GM23248 (cell line): ENCODE measurements around the gene PHF8. TPM values are rescaled to one million over a fixed set of nuclear protein-coding genes. Genes with fewer than 3 reads are reported as not detected.

Experiments
- DNase-seq: peaks from one replicate; pipeline ENCODE4 v3.0.0-alpha.2; 2015
- H2AFZ ChIP-seq: fragments of 200-600 bp; sonication (generic); 2 replicates; pipeline ENCODE4 v1.6.1; 2016; ENCODE audit warnings: antibody characterized with exemption
- H3F3A ChIP-seq: fragments of 200-600 bp; sonication (generic); 2 replicates; pipeline ENCODE4 v1.6.1; 2016; ENCODE audit warnings: mild to moderate bottlenecking, antibody characterized with exemption, mixed run types; ENCODE audit not compliant: insufficient read depth
- H3K27ac ChIP-seq: fragments of 200-600 bp; sonication (generic); 2 replicates; pipeline ENCODE4 v1.5.1; 2016; ENCODE audit warnings: mild to moderate bottlenecking
- H3K27me3 ChIP-seq: fragments of 200-600 bp; sonication (generic); replicated peaks from 2 replicates; pipeline ENCODE4 v1.6.1; 2016; ENCODE audit warnings: mild to moderate bottlenecking; ENCODE audit not compliant: insufficient read depth
- H3K36me3 ChIP-seq: fragments of 200-600 bp; sonication (generic); 2 replicates; pipeline ENCODE4 v1.6.1; 2016; ENCODE audit warnings: low read depth, mild to moderate bottlenecking
- H3K4me1 ChIP-seq: fragments of 200-600 bp; sonication (generic); 2 replicates; pipeline ENCODE4 v1.6.1; 2016; ENCODE audit warnings: mild to moderate bottlenecking; ENCODE audit not compliant: insufficient read depth
- H3K4me2 ChIP-seq: fragments of 200-600 bp; sonication (generic); one replicate; pipeline ENCODE4 v1.6.1; 2016; ENCODE audit warnings: mild to moderate bottlenecking; ENCODE audit not compliant: unreplicated experiment
- H3K4me3 ChIP-seq: fragments of 200-600 bp; sonication (generic); 2 replicates; pipeline ENCODE4 v1.5.1; 2016; ENCODE audit warnings: mild to moderate bottlenecking
- H3K79me2 ChIP-seq: fragments of 200-600 bp; sonication (generic); 2 replicates; pipeline ENCODE4 v1.6.1; 2016; ENCODE audit warnings: mild to moderate bottlenecking; ENCODE audit not compliant: insufficient read depth
- H3K9ac ChIP-seq: fragments of 200-600 bp; sonication (generic); 2 replicates; pipeline ENCODE4 v1.6.1; 2016; ENCODE audit warnings: mild to moderate bottlenecking
- H3K9me2 ChIP-seq: fragments of 200-600 bp; sonication (generic); 2 replicates; pipeline ENCODE4 v1.6.1; 2016; ENCODE audit warnings: mixed run types, mild to moderate bottlenecking, moderate library complexity; ENCODE audit not compliant: insufficient read depth
- H3K9me3 ChIP-seq: fragments of 200-600 bp; sonication (generic); one replicate; pipeline ENCODE4 v1.6.1; 2017; ENCODE audit warnings: low read depth
- H4K20me1 ChIP-seq: fragments of 200-600 bp; sonication (generic); 2 replicates; pipeline ENCODE4 v1.6.0; 2016; ENCODE audit not compliant: insufficient read depth
- EZH2 ChIP-seq: fragments of 200-600 bp; sonication (generic); IDR thresholded peaks from 2 replicates; pipeline ENCODE4 v1.6.1; 2018; ENCODE audit warnings: antibody characterized with exemption, mild to moderate bottlenecking; ENCODE audit not compliant: insufficient read depth, poor library complexity, severe bottlenecking
- EZH2phosphoT487 ChIP-seq: fragments of 200-600 bp; sonication (generic); IDR thresholded peaks from 2 replicates; pipeline ENCODE4 v1.6.1; 2018; ENCODE audit warnings: antibody characterized with exemption, moderate library complexity, mild to moderate bottlenecking, low read depth; ENCODE audit not compliant: insufficient read depth
- WGBS, 2 experiments: methylation state at CpG; one replicate each; pipeline ENCODE4 v1.1.6; 2015 to 2017; ENCODE audit warnings: low lambda C conversion rate in 2 of 2, low coverage in 1 of 2; ENCODE audit errors: missing lambda C conversion rate in 2 of 2; 5-methylcytosine and 5-hydroxymethylcytosine counted together
- in situ Hi-C: fragments of 300-500 bp; cut with MboI; formaldehyde crosslinking; loops from 2 replicates; pipeline ENCODE4 v1.15.0; 2020
- polyA plus RNA-seq: library from polyadenylated mRNA; unstranded; fragments of >200 nt; fragmentation: Nextera tagmentation; extraction: Ambion mirVana; gene quantifications from 2 replicates; pipeline ENCODE4 v1.2.1, GENCODE V29; 2016
- total RNA-seq: library from RNA; depleted of rRNA; stranded (reverse); fragments of >200 nt; shearing (Covaris generic); gene quantifications from 2 replicates; pipeline ENCODE4 v1.2.3, GENCODE V29; 2014

PHF8 gene
- total and polyA plus RNA-seq, 2 experiments from 2014 or later, result 6.1 to 7.9 TPM

- peaks cover 7% of the 10 kb centered on the region for H3K4me1 ChIP-seq
- H3K9me3 ChIP-seq, result no peaks in the 10 kb centered on the region
- 100% methylated on average over 2 of the region's 2 CpGs for WGBS, 2 experiments
- no peaks in the 10 kb centered on the region for H3K79me2 ChIP-seq
- no peaks in the 10 kb centered on the region for H3K27me3 ChIP-seq
- in situ Hi-C loops, result no loop called here
- no peaks in the 10 kb centered on the region for H4K20me1 ChIP-seq
- no peak overlapping the region for H3K27ac ChIP-seq
- no peak overlapping the region for H3K9ac ChIP-seq
- H3K9me2 ChIP-seq, result no peaks in the 10 kb centered on the region
- no peak overlapping the region for H3K4me2 ChIP-seq
- no peak overlapping the region for H3K4me3 ChIP-seq
- no peak overlapping the region for H2AFZ ChIP-seq
- H3K36me3 ChIP-seq, result no peaks in the 10 kb centered on the region
- TF ChIP-seq EZH2phosphoT487 (no peak), EZH2 (no peak)
- no peak for DNase-seq
- no peaks in the 10 kb centered on the region; the same call in 1 of the 2 replicates for H3F3A ChIP-seq
Observed at GRCh38 chrX:54089191-54089590, 44.9 kb upstream of the PHF8 start.

GRCh38 chrX:54087661-54088060 is 43.4 kb upstream of the PHF8 start:
- H3K9me2 ChIP-seq, result no peaks in the 10 kb centered on the region
- TF ChIP-seq EZH2phosphoT487, result no peak
- no peak for TF ChIP-seq EZH2
- H3K9ac ChIP-seq, result no peak overlapping the region
- no peak for DNase-seq
- H2AFZ ChIP-seq, result no peak overlapping the region
- H3F3A ChIP-seq, result no peaks in the 10 kb centered on the region
- in situ Hi-C loops, result no loop called here
- no peaks in the 10 kb centered on the region for H3K36me3 ChIP-seq
- no peak overlapping the region for H3K27ac ChIP-seq
- H3K4me2 ChIP-seq, result no peak overlapping the region
- no peaks in the 10 kb centered on the region for H3K4me1 ChIP-seq
- H4K20me1 ChIP-seq, result no peaks in the 10 kb centered on the region
- no peaks in the 10 kb centered on the region for H3K9me3 ChIP-seq
- no peaks in the 10 kb centered on the region for H3K79me2 ChIP-seq
- no peaks in the 10 kb centered on the region for H3K27me3 ChIP-seq
- H3K4me3 ChIP-seq, result no peak overlapping the region
- WGBS, 2 experiments, result 80 to 92% methylated on average over 2 to 4 of the region's 4 CpGs

- H3K9me3 ChIP-seq, result no peaks in the 10 kb centered on the region
- H3F3A ChIP-seq, result no peaks in the 10 kb centered on the region
- in situ Hi-C loops, result no loop called here
Observed at GRCh38 chrX:54085666-54086065, 41.4 kb upstream of the PHF8 start.

GRCh38 chrX:54076903-54077302 is 32.6 kb upstream of the PHF8 start:
- Histone ChIP-seq H3K9me3 (no peaks in the 10 kb centered on the region), H3K36me3 (no peaks in the 10 kb centered on the region), H4K20me1 (no peaks in the 10 kb centered on the region), H3K27ac (no peak overlapping the region), H3K4me1 (peaks cover 6% of the 10 kb centered on the region), H3K9ac (no peak overlapping the region), H2AFZ (no peak overlapping the region), H3F3A (no peaks in the 10 kb centered on the region), H3K9me2 (no peaks in the 10 kb centered on the region), H3K4me2 (no peak overlapping the region), H3K79me2 (no peaks in the 10 kb centered on the region), H3K4me3 (no peak overlapping the region), H3K27me3 (no peaks in the 10 kb centered on the region)
- WGBS, 2 experiments, result 91 to 100% methylated on average over 2 of the region's 2 CpGs
- TF ChIP-seq EZH2phosphoT487, result no peak
- TF ChIP-seq EZH2, result no peak
- in situ Hi-C loops, result no loop called here
- peak; percentile 62 for DNase-seq

More at GRCh38 chrX:54085666-54086065, 41.4 kb upstream of the PHF8 start:
- Histone ChIP-seq H4K20me1 (no peaks in the 10 kb centered on the region), H3K9me2 (no peaks in the 10 kb centered on the region), H3K4me2 (no peak overlapping the region), H3K27ac (no peak overlapping the region), H3K36me3 (no peaks in the 10 kb centered on the region), H3K9ac (no peak overlapping the region), H3K79me2 (no peaks in the 10 kb centered on the region), H3K4me1 (no peaks in the 10 kb centered on the region), H3K27me3 (no peaks in the 10 kb centered on the region), H2AFZ (no peak overlapping the region), H3K4me3 (no peak overlapping the region)
- DNase-seq, result no peak
- WGBS, 2 experiments, result 90 to 95% methylated on average over 5 to 6 of the region's 6 CpGs
- no peak for TF ChIP-seq EZH2phosphoT487
- TF ChIP-seq EZH2, result no peak

- Histone ChIP-seq H3K36me3 (no peaks in the 10 kb centered on the region), H3K9me2 (no peaks in the 10 kb centered on the region), H3K9ac (no peak overlapping the region), H4K20me1 (no peaks in the 10 kb centered on the region), H3K9me3 (no peaks in the 10 kb centered on the region), H2AFZ (no peak overlapping the region), H3K79me2 (no peaks in the 10 kb centered on the region), H3K4me3 (no peak overlapping the region), H3K27ac (no peak overlapping the region), H3K27me3 (no peaks in the 10 kb centered on the region), H3K4me1 (peaks cover 6% of the 10 kb centered on the region), H3F3A (no peaks in the 10 kb centered on the region), H3K4me2 (no peak overlapping the region)
- no peak for DNase-seq
- TF ChIP-seq EZH2phosphoT487, result no peak
- no peak for TF ChIP-seq EZH2
- 95 to 96% methylated on average over 5 to 6 of the region's 6 CpGs for WGBS, 2 experiments
- in situ Hi-C loops, result no loop called here
Observed at GRCh38 chrX:54074826-54075225, 30.6 kb upstream of the PHF8 start.
